Loucy (cell line): ENCODE results near the gene KCNJ6.
"Not testable (repeated sequence)": the region's sequence is repeated elsewhere in the genome, so short reads cannot be mapped to it uniquely, and the experiment has no call there.

Experiments
- H2AFZ ChIP-seq: fragments of 200-600 bp; sonication (generic); 2 replicates; pipeline ENCODE4 v1.6.0; 2016; ENCODE audit warnings: antibody characterized with exemption, mild to moderate bottlenecking, low read length, moderate library complexity
- H3F3A ChIP-seq: fragments of 200-600 bp; 2 replicates; pipeline ENCODE4 v1.6.0; 2016; ENCODE audit warnings: antibody characterized with exemption, low read depth, mild to moderate bottlenecking
- H3K27me3 ChIP-seq: fragments of 200-600 bp; sonication (generic); 2 replicates; pipeline ENCODE4 v1.6.1; 2014; ENCODE audit warnings: low read length, mild to moderate bottlenecking; ENCODE audit not compliant: insufficient read depth, poor library complexity, severe bottlenecking
- H3K36me3 ChIP-seq: fragments of 200-600 bp; sonication (generic); 2 replicates; pipeline ENCODE4 v1.6.1; 2016; ENCODE audit warnings: low read length; ENCODE audit not compliant: insufficient read depth
- H3K4me1 ChIP-seq: fragments of 200-600 bp; sonication (generic); 2 replicates; pipeline ENCODE4 v1.5.1; 2014; ENCODE audit warnings: low read length, mild to moderate bottlenecking; ENCODE audit not compliant: insufficient read depth, poor library complexity, severe bottlenecking
- H3K4me2 ChIP-seq: fragments of 200-600 bp; sonication (generic); 2 replicates; pipeline ENCODE4 v1.6.0; 2014; ENCODE audit warnings: antibody characterized with exemption, low read length, low read depth, mild to moderate bottlenecking; ENCODE audit not compliant: poor library complexity, severe bottlenecking
- H3K4me3 ChIP-seq: fragments of 200-600 bp; sonication (generic); 2 replicates; pipeline ENCODE4 v1.5.1; 2014; ENCODE audit warnings: low read length, mild to moderate bottlenecking, mixed read lengths; ENCODE audit not compliant: poor library complexity, severe bottlenecking
- H3K79me2 ChIP-seq: fragments of 200-600 bp; sonication (generic); 2 replicates; pipeline ENCODE4 v1.6.1; 2014; ENCODE audit warnings: low read length; ENCODE audit not compliant: insufficient read depth
- H3K9ac ChIP-seq: fragments of 200-600 bp; sonication (generic); 2 replicates; pipeline ENCODE4 v1.6.0; 2014; ENCODE audit warnings: mild to moderate bottlenecking, low read depth, low read length, moderate library complexity; ENCODE audit not compliant: poor library complexity, severe bottlenecking
- H3K9me2 ChIP-seq: fragments of 200-600 bp; sonication (generic); replicated peaks from 2 replicates; pipeline ENCODE4 v1.6.1; 2016; ENCODE audit warnings: low read depth, low read length, mixed read lengths
- H3K9me3 ChIP-seq: fragments of 200-600 bp; sonication (generic); 2 replicates; pipeline ENCODE4 v1.6.1; 2014; ENCODE audit warnings: mild to moderate bottlenecking, antibody characterized with exemption, low read length, low read depth; ENCODE audit not compliant: insufficient read depth
- H4K20me1 ChIP-seq: fragments of 200-600 bp; sonication (generic); 2 replicates; pipeline ENCODE4 v1.6.0; 2014; ENCODE audit warnings: antibody characterized with exemption, low read length, mild to moderate bottlenecking; ENCODE audit not compliant: insufficient read depth, poor library complexity, severe bottlenecking
- CTCF ChIP-seq: fragments of 200-600 bp; sonication (generic); conservative IDR thresholded peaks from 2 replicates; pipeline ENCODE4 v1.5.1; 2014; ENCODE audit warnings: mild to moderate bottlenecking, antibody characterized with exemption, low read length
- EZH2phosphoT487 ChIP-seq: fragments of 200-600 bp; IDR thresholded peaks from 2 replicates; pipeline ENCODE4 v1.6.1; 2018; ENCODE audit warnings: antibody characterized with exemption, mild to moderate bottlenecking, moderate library complexity, borderline replicate concordance

KCNJ6 gene

DNA sequence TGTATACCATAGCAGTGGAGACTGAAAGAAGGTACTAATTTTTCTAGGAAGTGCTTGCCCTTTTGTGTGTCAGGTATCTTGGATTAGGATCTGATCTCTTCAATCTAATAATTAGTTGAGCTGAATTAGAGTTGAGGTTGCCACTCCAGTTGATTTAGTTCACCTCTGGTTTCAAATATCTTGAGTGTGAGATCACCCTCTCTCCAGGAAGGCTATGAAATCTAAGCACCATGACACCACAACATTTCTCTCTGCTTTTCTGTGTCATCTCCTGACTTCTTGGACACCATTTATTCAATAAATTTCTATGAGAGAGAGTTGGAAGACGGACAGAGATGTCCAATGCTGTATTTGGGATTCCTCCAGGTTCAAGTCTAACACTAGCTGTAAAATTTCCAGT lies 336.9 kb downstream of the KCNJ6 start:
- TF ChIP-seq CTCF (no peak), EZH2phosphoT487 (no peak)
- Histone ChIP-seq H3K9me2 (no peaks in the 10 kb centered on the region), H4K20me1 (no peaks in the 10 kb centered on the region)

DNA sequence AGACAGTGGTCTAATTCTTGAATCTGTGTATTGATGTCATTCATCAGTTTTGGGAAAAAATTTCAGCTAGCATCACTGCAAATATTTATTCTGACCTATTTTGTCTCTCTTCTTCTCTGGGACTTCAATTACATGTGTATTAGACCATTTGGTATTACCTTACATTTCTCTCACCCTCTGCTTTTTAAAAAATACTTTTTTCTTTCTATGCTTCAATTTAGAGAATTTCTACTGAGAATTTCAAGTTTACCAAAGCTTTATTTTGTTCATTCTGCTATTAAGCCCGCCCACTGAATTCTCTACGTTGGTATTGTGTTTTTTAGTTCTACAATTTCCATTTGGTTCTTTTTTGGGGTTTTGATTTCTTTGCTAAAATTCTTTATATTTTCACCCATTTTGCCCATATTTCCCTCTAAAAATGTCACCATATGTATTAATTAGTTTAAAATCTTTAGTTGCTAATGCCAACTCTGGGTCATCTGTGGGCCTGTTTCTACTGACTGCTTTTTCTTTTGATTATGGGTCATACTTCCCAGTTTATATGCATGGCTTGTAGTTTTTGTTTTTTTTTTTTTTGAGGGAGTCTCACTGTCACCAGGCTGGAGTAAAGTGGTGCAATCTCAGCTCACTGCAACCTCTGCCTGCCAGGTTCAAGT lies 337.7 kb downstream of the KCNJ6 start:
- TF ChIP-seq CTCF = no peak
- TF ChIP-seq EZH2phosphoT487 = no peak
- Histone ChIP-seq H3K27me3 (no peaks in the 10 kb centered on the region), H3K79me2 (no peaks in the 10 kb centered on the region), H4K20me1 (no peaks in the 10 kb centered on the region), H3K9me2 (no peaks in the 10 kb centered on the region), H3K4me2 (no peak overlapping the region), H3K4me3 (no peak overlapping the region), H3K36me3 (no peaks in the 10 kb centered on the region), H3F3A (no peaks in the 10 kb centered on the region), H3K4me1 (no peaks in the 10 kb centered on the region), H3K9ac (no peak overlapping the region), H3K9me3 (peaks cover 14% of the 10 kb centered on the region), H2AFZ (no peak overlapping the region)

More for the DNA sequence above, 336.9 kb downstream of the KCNJ6 start:
- Histone ChIP-seq H3K4me2 (no peak overlapping the region), H3K4me3 (no peak overlapping the region), H3K9me3 (peaks cover 14% of the 10 kb centered on the region), H3K79me2 (no peaks in the 10 kb centered on the region), H3K27me3 (no peaks in the 10 kb centered on the region), H3K36me3 (no peaks in the 10 kb centered on the region), H2AFZ (no peak overlapping the region), H3K9ac (no peak overlapping the region), H3K4me1 (no peaks in the 10 kb centered on the region), H3F3A (no peaks in the 10 kb centered on the region)

GRCh38 chr21:37576929-37577328 lies 339.3 kb downstream of the KCNJ6 start:
- H4K20me1 ChIP-seq = not testable (repeated sequence)

DNA sequence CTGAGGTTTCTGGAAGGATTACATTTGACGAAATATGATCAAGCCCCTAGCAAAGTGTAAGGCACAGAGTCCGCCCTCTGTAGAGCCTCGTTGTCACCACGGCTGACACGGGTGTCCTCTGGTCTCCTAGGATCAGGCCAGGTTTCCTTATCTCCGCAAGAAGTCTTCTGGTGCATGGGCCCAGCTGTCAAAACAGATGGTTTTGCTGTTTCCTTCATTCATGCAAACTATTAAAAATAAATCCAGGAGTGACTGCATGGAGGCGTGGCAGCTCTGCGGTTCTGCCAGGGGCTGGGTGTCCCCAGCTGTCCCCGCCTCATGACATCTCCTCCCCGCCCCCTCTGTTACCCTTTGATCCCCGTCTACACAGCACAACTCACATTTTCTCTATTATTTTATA lies 340.7 kb downstream of the KCNJ6 start:
- TF ChIP-seq EZH2phosphoT487 (no peak), CTCF (no peak)
- Histone ChIP-seq H3K4me1 (no peaks in the 10 kb centered on the region), H3K9me2 (no peaks in the 10 kb centered on the region), H3K79me2 (no peaks in the 10 kb centered on the region), H2AFZ (no peak overlapping the region), H3K9me3 (peaks cover 14% of the 10 kb centered on the region), H4K20me1 (no peaks in the 10 kb centered on the region), H3K4me2 (no peak overlapping the region), H3K27me3 (no peaks in the 10 kb centered on the region), H3K36me3 (no peaks in the 10 kb centered on the region), H3K9ac (no peak overlapping the region), H3F3A (no peaks in the 10 kb centered on the region), H3K4me3 (no peak overlapping the region)

More at GRCh38 chr21:37576929-37577328, 339.3 kb downstream of the KCNJ6 start:
- not testable (repeated sequence) for H3K9ac ChIP-seq, H3K9me2 ChIP-seq, H3K27me3 ChIP-seq, H3K4me2 ChIP-seq, H3K79me2 ChIP-seq, H3K4me3 ChIP-seq, H3K4me1 ChIP-seq, H3K36me3 ChIP-seq, H3F3A ChIP-seq, H2AFZ ChIP-seq
- H3K9me3 ChIP-seq = peaks cover 14% of the 10 kb centered on the region
